HG03097 (cell line): ENCODE results near the gene CCDC82.

Source experiments
- ATAC-seq: cut with Tn5 transposase; IDR thresholded peaks from one replicate; pipeline ENCODE4 v1.9.1; 2021; ENCODE audit not compliant: unreplicated experiment, low FRiP score

CCDC82 gene

DNA sequence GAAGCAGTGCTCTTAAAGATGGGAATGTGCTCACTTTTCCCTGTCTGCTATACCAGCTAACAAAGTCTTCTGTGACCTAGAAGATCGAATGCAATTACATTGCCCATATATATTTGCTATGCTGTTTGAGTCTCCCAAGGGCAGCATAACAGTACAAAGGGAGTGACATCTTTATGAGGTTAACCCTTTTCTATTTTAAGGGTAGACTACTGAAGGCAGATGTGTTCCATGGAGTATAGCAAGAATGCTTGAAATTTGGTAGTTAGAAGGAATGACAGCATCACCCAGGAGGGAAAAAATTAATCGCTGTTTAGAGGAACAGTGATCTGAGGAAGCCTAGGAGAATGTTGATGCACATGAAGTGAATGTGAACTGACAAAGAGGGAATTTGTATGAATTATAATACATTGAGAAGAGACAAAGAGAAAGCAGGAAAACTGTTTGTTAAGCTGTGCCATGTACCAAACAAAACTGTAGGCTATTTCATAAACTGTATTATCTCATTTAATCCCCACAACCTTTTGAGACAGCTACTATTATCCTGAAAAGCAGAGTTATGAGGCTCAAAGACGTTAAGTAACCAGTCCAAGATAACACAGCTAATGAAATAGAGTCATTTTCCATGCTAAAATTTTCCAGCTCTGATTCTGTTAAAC is 59.7 kb downstream of the CCDC82 start:
- no peak for ATAC-seq

- no peak for ATAC-seq
Measured at GRCh38 chr11:96329419-96329818, 60.3 kb downstream of the CCDC82 start.

GRCh38 chr11:96328395-96329010 is 61.2 kb downstream of the CCDC82 start:
- no peak for ATAC-seq

DNA sequence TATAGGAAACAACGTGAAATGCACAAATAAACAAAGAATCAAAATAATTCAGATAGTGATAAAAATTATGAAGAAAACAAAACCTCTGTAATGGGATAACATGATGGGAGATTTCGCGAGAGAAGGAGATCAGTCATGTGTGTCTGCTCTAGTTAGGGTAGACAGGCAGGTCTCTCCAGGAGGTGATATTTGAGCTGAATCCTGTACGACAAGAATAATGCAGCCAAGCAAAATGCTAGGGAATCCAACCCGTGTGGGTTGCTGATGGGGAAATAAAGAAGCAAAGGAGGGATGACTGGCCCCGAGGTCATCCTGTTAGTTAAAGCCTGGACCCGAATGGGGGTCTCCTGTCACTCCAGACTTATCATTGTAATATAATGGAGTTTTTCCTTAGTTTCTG is 62.8 kb downstream of the CCDC82 start:
- ATAC-seq, result no peak

DNA sequence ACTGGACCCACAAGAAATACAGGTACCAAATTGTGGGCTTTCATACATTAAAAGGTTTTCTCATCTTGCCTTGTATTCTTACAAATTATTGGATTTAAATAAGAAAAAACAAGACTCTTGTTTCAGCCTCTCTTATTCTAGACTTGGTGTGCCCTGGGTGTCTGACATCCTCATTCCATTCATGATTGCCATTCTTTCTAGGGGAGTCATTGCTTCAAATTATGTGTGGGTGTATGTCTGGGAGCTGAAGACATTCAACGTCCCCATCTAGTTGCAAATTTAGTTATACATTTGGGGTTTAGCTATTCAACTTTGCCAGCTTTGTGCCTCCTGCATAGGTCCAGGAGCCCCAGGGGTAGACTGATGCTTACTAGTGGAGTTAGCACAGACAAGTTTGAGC is 64.8 kb downstream of the CCDC82 start:
- no peak for ATAC-seq

DNA sequence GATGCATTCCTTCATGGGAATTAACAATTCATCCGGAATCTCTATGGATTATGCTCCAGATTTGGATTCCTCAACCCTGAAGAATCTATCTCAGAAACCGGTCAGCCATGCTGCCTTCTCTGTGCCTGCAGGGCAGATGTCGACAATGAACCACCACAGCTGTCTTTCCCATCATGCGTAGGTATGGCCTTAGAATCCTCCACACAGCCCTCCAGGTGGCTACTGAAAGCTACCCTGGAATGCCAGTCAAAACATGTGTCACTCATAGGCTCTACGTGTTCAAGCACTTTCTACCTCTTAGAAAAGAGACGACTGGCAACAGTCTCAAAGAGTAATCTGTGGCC is 66.1 kb downstream of the CCDC82 start:
- ATAC-seq, result no peak

DNA sequence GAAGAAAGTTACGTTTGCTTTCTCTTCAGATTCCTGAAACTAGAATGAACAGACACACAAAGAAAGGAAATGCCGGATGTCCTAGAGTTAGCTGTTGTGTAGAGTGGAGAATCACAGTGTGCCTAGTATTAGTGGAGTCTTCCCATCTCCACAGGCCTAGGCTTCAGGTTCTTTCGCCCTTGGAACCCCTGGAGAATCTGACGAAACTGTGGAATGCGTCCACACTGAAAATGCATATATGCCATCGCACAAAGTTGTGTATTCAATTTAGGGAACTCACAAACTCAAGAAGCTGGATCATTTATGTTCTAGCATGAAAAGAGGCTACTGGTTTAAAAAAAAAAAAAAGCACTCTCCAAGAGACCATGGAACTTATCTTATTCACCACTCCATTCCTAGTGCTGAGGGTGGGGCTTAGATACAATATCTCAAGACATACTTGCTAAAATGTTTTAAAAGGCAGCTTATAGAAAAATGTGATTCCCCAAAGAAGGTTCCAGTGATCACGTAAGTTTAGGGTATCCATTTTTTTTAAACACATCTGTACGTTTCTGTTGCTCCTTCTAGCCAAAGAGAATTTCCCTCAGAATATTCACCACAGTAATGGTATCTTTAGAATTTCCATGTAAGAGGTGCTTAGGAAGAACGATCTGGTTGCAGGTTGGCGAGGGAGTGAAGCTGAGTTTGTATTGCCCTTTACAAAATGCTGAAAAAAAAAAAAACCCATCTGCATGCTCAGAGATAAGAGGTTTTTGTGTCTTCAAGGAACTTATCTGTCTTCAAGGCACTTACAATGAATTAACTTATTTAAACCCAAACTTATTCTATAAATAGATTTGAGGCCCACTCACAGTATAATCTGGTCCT is 66.7 kb downstream of the CCDC82 start:
- no peak for ATAC-seq

DNA sequence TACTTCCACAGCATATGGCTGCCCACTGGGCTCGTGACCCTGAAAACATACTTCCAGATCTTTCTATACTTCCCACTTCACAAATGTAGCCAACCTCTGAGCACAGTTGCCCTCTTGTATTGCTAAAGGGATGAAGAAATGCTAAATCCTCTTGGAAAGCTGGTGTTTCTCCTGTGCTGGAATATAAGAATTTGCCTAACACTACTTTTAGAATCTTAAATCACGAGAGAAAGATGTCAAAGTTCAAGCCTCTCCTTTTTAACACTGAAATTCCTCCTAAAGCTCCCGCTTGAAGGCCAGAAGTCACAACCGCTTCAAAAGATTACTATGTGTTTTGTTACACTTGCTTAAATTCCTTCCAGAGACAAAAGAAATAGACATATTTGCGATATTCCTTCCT is 68.6 kb downstream of the CCDC82 start:
- ATAC-seq, result no peak

GRCh38 chr11:96319898-96320656 is 69.6 kb downstream of the CCDC82 start:
- no peak for ATAC-seq

DNA sequence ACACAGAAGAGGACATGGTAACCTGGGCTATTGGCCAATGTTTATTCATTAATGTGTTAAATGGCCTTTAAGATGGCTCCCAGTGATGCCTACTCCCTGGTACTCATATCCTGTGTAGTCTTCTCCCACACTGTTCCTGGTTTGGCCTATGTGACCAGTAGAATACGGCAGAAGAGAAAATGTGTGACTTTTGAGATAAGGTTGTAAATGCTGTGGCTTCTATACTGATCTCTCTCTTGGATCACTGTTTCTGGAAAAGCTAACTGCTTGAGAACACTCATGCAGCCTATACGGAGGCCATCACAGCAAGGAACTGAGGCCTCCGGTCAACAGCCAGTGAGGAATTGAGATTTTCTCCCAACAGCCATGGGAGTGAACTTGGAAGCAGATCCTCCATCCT is 70.9 kb downstream of the CCDC82 start:
- no peak for ATAC-seq

GRCh38 chr11:96318399-96318798 is 71.3 kb downstream of the CCDC82 start:
- ATAC-seq, result no peak

DNA sequence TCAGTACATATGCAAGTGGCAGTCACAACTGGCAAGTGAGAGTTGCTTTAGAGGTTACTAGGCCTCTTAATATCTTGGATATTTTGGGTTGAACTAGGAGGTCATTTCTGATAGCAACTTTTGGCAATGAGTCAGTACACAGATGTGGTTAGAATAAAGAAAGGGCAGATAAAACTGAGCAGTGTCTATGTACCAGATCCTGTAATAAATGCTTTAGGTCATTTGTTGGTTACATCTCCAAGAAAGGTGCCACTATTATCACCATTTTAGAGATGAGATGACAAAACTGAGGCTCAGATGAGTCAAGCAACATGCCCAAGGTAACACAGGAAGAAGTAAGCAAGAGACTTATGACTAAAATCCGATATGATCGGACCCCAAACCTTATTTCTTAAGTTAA is 71.7 kb downstream of the CCDC82 start:
- no peak for ATAC-seq

DNA sequence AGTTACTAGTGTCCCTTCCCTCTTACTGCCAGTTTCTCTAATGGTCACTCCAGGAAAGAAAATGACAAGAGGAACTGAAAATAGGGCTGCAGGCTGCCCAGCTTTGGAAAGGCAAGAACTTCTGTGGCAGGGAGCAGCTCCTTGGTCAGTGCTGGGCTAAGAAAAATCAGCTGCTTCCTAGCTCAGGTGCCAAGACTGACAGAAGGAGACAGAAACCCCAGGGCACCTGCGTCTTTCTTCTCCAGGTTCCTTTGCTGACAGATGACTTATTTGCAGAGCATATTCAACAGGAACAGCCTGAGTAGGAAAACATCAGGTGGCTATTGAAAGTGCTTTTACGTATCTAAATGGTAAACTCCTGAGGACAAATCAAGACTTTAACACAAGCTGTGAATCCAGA is 72.1 kb downstream of the CCDC82 start:
- ATAC-seq, result no peak

DNA sequence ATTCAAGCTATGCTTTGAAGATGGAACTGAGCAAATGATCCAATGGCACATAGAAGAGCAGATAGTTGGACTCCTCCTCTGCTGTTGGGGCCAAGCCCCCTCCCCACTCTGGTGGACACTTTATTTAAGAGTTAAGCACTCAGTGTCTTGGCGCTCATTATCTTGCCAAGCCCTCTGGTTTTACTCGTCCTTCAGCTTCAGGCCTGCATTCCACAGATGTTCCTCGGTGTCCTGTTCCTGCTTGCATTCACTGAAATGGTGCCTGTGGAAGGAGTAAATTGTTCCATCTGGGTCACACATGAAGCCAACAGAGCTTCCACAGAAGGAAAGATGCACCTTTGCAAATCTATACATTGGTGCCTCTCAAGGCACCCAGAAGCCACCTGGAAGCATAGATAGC is 72.8 kb downstream of the CCDC82 start:
- no peak for ATAC-seq

GRCh38 chr11:96315476-96315875 is 74.2 kb downstream of the CCDC82 start:
- ATAC-seq, result no peak

- no peak for ATAC-seq
Measured at GRCh38 chr11:96314326-96315020, 75.2 kb downstream of the CCDC82 start.

GRCh38 chr11:96313163-96313562 is 76.5 kb downstream of the CCDC82 start:
- ATAC-seq, result no peak

- no peak for ATAC-seq
Measured at GRCh38 chr11:96311120-96311568, 78.6 kb downstream of the CCDC82 start.

DNA sequence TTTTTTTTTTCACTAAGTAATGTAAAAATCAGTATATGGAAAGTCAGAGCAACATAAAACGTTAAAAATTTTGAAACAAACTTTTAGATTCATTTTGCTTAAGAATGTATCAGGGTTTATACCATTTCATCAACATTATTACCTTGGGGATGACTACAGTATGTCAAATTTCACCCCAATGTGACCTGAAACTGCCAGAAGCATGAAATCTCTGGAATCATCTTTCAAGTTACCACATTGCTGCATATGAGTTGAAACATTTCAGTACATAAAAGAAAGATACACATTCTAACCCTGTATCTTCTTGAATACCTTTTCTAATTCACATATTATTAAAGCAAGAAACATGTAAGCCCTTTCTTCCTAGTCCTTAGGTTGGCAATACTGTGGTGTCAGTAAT is 79.5 kb downstream of the CCDC82 start:
- no peak for ATAC-seq

DNA sequence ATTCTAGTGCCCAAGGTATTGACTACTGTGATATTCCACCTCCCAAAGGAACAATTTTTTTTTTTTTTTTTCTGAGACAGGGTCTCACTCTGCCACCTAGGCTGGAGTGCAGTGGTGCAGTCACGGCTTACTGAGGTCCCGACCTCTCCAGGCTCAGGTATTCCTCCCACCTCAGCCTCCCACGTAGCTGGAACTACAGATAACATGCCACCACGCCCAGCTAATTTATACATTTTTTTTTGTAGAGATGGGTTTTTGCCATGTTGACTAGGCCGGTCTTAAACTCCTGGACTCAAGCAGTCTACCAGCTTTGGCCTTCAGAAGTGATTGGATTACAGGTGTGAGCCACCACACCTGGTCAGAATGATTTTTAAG is 80.1 kb downstream of the CCDC82 start:
- ATAC-seq, result no peak
